Inflammatory macrophage treated with lipopolysaccharide for 4 hours (primary cell): Measurements from ENCODE around the gene NGB.
"Not testable (repeated sequence)": the region's sequence is repeated elsewhere in the genome, so short reads cannot be mapped to it uniquely, and the experiment has no call there.

Experiments used
- DNase-seq: peaks from one replicate; pipeline ENCODE4 v3.0.0-alpha.2; 2020

The NGB gene, protein sequence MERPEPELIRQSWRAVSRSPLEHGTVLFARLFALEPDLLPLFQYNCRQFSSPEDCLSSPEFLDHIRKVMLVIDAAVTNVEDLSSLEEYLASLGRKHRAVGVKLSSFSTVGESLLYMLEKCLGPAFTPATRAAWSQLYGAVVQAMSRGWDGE

GRCh38 chr14:77271113-77271710, at the start of gene NGB:
Gene NGB (minus strand): TSS chr14:77271206. CDS start chr14:77270937, 269 bp downstream.
- DNase-seq = no peak

DNA sequence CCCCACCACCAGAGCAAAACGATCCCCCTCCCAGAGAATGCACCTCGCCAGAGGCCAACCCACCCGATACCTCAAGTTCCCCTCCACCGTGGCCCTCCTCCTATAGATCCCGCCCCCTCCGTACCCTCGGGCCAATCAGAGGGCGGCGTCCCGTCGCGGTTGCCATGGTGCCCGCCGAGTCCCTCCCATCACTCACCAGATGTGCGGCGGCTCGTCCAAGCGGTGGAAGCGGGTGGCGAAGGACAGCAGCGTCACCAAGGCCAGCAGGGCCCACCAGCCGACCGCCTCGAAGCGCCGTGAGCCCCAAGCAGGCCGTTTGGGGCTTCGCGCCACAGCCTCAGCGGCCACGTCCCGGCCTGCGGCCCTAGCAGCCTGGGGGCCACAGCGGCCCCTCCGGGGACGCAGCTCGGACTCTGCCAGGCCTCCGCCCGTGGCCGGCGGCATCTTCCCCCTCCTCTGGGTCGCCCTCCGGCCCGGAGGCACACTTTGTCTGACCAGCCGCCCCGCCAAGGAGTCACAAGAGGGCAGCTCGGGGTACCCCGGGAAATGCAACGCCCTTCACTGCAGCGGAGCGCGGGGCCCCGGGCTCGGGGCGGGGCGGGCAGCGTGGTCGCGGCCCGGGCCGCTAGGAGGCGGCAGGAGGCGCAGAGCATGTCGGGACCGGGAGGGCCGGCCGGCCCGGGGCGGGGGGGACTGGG, 49.4 kb upstream of the NGB start, which contains the start of gene POMT2:
Gene POMT2, minus strand, starts transcription at position 646 of the 698 bp plus-strand sequence. Its CDS starts 202 bp downstream, at position 444.
- DNase-seq = peak; percentile 94

- no peak for DNase-seq
These were observed 48.4 kb upstream of the NGB start for GRCh38 chr14:77319422-77319821.

DNA sequence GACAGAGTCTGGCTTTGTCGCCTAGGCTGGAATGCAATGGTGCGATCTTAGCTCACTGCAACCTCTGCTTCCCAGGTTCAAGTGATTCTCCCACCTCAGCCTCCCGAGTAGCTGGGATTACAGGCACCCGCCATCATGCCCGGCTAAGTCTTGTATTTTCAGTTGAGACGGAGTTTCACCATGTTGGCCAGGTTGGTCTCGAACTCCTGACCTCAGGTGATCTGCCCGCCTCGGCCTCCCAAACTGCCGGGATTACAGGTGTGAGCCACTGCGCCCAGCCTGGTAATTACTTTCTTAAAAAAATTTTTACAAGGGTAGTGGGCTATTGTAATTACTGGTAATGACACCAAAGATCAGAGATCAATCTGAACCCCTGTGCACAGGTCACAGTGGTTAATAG, 47.8 kb upstream of the NGB start:
- DNase-seq = not testable (repeated sequence)

DNA sequence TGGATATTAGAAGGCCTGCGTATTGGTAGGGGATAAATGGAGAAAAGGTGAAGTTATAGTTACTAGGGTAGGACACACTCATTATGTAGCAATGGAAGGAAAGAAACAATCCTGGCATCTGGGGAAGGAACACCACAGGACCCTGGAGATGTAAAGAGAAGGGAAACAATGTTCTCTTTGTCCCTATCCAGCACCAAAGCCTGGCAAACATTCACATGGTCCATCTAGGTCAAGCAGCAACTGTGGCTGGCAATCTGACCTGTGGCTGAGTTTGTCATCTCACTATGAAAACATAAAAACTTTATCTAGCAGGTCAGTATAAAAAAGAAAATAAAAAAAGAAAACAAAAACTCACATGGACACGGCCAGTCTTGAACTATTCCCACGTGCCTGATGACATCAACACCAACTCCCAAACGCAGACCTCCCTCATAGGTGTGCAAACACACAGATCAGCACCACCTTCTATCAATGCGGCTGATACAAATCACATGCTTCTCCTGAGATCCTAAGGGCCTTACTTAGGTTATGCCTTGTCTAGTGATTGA, 47.1 kb upstream of the NGB start:
- DNase-seq = no peak

DNA sequence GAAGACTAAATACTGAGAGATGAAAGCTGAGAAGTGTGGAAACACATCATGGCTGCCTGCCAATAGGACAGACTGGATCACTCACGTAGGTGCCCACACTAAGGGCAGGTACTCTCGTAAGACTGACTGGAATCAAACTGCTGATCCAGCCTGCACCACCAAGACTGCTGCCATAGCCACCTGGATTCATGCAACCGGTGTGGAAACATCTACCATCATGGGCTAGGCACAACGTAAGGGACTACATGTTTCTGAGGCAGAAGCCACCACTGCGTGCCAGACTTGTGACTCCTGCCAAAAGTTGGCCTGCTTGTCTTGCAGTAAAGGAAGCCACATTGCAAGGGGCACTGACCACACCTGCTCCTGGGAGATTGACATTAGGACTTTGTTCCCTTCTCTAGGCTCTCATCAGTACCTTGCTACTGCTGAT, 45.9 kb upstream of the NGB start:
- no peak for DNase-seq

DNA sequence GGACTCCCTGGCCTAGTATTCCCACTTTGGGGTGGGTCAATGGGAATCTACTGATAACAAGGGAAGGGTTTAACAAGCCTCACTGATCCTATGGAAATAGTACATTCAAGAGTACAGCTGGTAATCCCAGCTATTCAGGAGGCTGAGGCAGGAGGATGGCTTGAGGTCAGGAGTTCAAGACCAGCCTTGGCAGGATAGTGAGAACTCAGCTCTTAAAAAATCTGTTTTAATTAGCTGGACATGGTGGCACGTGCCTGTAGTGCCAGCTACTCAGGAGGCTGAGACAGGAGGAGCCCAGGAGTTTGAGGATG, 45.1 kb upstream of the NGB start:
- no peak for DNase-seq

DNA sequence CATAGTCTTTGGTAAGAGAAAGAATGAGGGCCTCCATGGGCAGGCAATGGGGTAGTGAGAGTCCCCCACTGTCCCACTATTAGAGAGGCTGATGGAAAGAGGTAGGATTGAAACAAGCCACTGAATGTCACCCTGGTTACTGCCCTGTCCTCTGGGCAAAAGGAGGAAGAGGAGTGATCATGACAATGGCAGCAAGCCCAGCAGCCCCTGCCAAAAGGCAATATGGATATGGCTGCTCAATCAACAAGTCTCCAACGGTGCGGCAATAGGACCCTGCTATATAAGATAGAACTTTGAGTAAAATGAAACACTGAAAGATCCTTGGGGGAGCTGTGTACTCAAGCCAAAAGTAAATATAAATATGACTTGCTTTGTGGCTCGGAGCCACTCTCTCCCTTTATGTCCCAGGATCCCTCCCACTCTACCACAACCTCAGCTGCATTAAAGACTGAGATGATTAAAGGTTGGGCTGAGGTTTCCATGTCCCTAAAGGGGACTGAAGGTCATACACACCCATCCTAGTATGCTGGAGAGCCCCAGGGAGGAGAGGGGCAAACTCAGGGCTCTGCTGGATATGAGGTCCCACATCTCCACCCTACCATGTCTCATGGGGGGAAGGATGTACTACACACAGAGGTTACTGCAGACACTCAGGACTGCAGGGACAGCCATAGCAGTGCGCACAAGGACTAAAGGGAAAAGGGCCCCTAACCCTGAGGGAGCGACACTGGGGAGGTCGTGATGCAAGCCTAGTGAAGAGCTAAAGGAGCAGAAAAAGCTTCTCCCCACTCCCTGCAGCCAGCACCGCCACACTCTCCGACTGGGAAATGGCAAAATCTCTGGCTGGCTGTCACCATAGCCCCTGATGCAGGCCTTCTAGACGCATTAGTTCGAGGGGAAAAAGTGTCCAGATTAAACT, 43.8 kb upstream of the NGB start:
- DNase-seq = no peak

- peak; percentile 81 for DNase-seq
These were observed 43.0 kb upstream of the NGB start for GRCh38 chr14:77314043-77314442.

GRCh38 chr14:77313371-77313770, 42.4 kb upstream of the NGB start:
- DNase-seq = no peak

GRCh38 chr14:77311217-77311616, 40.2 kb upstream of the NGB start:
- peak; percentile 60 for DNase-seq

DNA sequence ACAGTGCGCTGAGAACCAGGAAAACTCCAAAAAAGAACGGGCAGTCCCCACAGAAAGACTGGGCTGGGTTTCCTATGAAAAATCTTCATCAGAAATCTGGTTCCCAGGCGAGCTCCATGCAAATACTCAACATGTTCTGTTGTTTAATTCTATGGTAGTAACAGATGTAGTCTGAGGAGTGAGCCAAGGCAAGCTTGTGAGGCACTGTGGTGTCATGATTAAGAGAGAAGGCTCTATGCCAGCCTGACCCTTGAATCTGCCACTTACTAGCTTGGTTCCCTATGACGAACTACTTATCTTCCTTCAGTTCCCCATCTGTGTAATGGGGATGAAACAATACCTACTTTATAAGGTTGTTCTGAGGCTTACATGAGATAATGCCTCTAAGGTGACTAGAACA, 39.0 kb upstream of the NGB start:
- DNase-seq = no peak

DNA sequence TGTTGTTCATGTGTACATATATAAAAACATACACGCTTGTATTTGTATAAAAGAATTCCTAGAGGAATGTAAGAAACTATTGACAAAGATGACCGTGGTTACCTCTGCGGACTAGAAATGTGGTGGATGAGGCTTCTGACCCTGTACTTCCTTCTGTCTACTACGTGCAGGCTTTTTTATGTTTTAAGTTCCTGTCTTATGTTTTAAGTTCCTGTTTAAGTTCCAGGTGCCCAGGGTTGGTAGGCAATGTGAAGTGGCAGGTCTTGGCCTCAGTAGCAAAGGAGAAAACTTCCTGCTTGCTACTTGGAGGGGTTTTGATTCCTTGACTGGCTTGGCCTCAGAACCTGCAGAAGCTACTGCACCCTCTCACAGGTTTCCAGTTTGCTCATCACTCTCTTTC, 38.1 kb upstream of the NGB start:
- DNase-seq = no peak

- no peak for DNase-seq
These were observed 36.0 kb upstream of the NGB start for GRCh38 chr14:77306851-77307496.

DNA sequence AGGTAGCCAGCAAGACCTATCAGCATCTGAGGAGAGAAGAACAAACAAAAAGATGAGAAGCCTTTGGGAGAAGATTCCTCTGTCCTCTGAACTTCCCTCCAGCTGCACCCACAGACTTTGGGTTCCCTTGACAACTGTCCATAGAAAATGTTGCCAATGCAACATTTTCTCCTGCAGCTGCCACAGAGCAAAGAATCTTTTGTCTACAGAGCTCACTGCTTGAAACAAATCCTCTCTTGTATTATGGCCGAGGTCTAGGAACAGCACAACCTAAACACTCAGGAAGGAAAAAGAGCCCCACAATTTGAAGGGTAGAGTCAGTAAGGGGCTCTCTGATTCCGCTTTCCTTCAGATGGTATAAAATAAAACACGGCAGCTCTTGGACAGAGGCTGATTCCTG, 35.4 kb upstream of the NGB start:
- no peak for DNase-seq

GRCh38 chr14:77305696-77306095, 34.7 kb upstream of the NGB start:
- no peak for DNase-seq

DNA sequence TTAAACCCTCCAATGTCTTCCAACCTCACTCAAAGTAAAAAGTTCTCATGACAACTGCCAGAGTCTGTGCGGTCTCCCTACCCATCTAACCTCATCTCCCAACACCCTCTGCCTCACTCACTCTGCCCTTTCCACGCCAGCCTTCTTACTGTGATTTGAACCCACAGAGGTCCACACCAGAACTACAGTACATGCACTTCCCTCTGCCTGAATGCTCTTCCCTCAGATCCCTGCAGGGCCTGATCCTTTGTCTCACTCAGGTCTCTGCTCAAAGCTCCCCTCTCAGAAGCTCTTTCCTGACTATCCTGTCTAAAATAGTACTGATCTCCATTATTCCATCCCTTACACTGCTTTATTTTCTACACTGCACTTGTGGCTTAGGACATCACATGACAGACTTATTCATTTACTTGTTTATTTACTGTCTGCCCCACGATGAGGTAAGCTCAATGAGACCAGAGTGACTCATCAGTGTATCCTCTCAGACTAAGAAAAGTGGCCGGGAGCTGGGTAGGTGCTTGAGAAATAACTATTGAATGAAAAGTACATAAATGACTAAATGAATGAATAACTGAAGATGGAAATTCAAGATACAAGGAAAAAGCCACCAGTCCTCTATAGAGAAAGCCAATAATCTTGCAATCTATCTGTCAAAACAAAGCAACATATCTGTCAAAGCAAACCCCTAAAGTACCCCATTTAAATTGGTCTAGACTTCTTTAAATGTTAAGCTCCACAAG, 32.6 kb upstream of the NGB start:
- DNase-seq = peak; percentile 97

- DNase-seq = peak; percentile 71
These were observed 31.9 kb upstream of the NGB start for GRCh38 chr14:77302926-77303325.

DNA sequence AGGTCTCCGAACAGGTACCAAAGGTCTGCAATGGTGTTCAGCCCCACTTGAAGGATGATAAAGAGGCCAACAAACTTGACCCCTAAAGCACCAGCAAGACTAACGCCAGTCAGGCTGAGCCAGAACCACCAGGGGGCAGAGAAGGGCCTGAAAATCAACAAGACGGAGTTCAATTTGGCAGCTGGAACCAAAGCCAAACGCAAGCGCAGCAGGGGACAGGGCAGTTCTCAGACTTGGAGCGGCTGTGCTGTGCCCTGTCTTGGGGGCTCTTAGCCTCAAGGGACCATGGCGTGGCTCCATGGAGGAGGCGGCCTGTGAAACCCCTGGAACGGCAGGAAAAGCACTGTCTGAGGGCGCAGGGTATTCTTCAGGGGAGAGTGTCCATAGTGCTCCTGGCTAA, 30.1 kb upstream of the NGB start:
- DNase-seq = peak; percentile 80

- DNase-seq = no peak
These were observed 28.8 kb upstream of the NGB start for GRCh38 chr14:77299771-77300170.

DNA sequence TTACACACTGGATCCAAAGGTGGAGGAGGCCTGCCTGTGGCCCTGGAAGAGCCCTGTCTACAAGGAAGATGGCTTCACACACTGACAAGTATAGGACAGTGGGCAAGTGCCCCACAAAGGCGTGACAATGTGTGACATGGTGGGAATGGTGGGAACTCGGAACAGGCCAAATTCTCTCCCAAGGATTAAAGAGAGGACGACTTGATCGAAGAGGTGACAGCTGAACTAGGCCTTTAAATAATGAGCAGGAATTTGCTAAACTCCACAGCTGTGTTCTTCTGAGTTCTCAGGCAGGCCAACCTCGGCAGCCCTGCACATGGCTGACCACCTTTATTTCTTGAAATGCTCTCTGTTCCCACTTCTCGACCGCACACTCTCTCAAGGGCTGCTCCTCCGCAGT, 25.9 kb upstream of the NGB start:
- DNase-seq = no peak

- no peak for DNase-seq
These were observed 25.1 kb upstream of the NGB start for GRCh38 chr14:77296155-77296554.
